Neural progenitor cell (in vitro differentiated cells): ENCODE data around the gene TRIM44.
"Not testable (repeated sequence)": the region's sequence is repeated elsewhere in the genome, so short reads cannot be mapped to it uniquely, and the experiment has no call there.

Experiments used
- CTCF ChIP-seq: fragments of 200-600 bp; sonication (generic); IDR thresholded peaks from 2 replicates; pipeline ENCODE4 v1.5.1; 2017; ENCODE audit warnings: antibody characterized with exemption, mild to moderate bottlenecking
- EZH2phosphoT487 ChIP-seq: fragments of 200-600 bp; sonication (generic); IDR thresholded peaks from 2 replicates; pipeline ENCODE4 v1.6.1; 2017; ENCODE audit warnings: antibody characterized with exemption

GRCh38 chr11:35778943-35779342, 116.4 kb downstream of the TRIM44 start:
- TF ChIP-seq CTCF, EZH2phosphoT487: not testable (repeated sequence)
